Measurements from ENCODE around the gene TSEN15. TPM values are rescaled to one million over a fixed set of nuclear protein-coding genes. Genes with fewer than 3 reads are reported as not detected.

The TSEN15 gene
- total and polyA plus RNA-seq, 2 of the 13 experiments (the other 11 are each of a cell fraction or from before 2014, with no cell fraction given), result 25.6 to 35.8 TPM

- TF ChIP-seq, protein P1, sequence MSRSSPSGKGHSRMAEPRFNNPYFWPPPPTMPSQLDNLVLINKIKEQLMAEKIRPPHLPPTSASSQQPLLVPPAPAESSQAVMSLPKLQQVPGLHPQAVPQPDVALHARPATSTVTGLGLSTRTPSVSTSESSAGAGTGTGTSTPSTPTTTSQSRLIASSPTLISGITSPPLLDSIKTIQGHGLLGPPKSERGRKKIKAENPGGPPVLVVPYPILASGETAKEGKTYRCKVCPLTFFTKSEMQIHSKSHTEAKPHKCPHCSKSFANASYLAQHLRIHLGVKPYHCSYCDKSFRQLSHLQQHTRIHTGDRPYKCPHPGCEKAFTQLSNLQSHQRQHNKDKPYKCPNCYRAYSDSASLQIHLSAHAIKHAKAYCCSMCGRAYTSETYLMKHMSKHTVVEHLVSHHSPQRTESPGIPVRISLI (CRISPR knock-in tag; IDR thresholded peaks at IDR 0.05; ENCODE audit: borderline replicate concordance), result no peak
- no peak for TF ChIP-seq ZNF292 (CRISPR knock-in tag; IDR thresholded peaks at IDR 0.05; ENCODE audit: borderline replicate concordance, low read depth)
These were observed 46.6 kb upstream of the TSEN15 start (continued) for GRCh38 chr1:184004935-184005334.

- Histone ChIP-seq H3K27me3 (ENCODE audit: control insufficient read depth in 1 of 2, insufficient read depth in 2 of 2, low read length in 2 of 2) (peaks cover 1 to 4% of the 10 kb centered on the region in 2 experiments; a peak in 2 of 5 replicates), H3K4me1 (ENCODE audit: insufficient read depth, low read length) (peaks cover 21% of the 10 kb centered on the region), H3K27ac (ENCODE audit: extremely low read length, insufficient read depth, low read length) (no peak overlapping the region), H3K4me2 (ENCODE audit: low read depth, low read length) (no peak overlapping the region), H3K4me3 (replicated peaks in 1 of 3; ENCODE audit: insufficient read depth in 1 of 3, low read depth in 2 of 3, low read length in 3 of 3) (no peak overlapping the region), H3K9me3 (ENCODE audit: low read length) (no peaks in the 10 kb centered on the region), H3K79me2 (ENCODE audit: insufficient read depth, low read length) (no peaks in the 10 kb centered on the region), H3K9ac (ENCODE audit: insufficient read depth, low read depth, low read length) (no peak overlapping the region), H3K36me3 (replicated peaks in 1 of 2; ENCODE audit: control insufficient read depth in 1 of 2, insufficient read depth in 2 of 2, low read length in 2 of 2) (no peaks in the 10 kb centered on the region), H4K20me1 (ENCODE audit: insufficient read depth, low read length) (no peaks in the 10 kb centered on the region), H2AFZ (ENCODE audit: low read length) (no peak overlapping the region)
- in situ Hi-C loops (cut with HindIII; ENCODE audit: extremely low pct_ligation_motif_present, low pct_unique_long_range_greater_than_20kb), result no loop called here
- TF ChIP-seq IRF1 (CRISPR knock-in tag; IDR thresholded peaks at IDR 0.05; ENCODE audit: low read depth) (no peak), NR2F2 (IDR thresholded peaks at IDR 0.05; ENCODE audit: borderline replicate concordance, low read depth) (no peak), RCOR2 (CRISPR knock-in tag; IDR thresholded peaks at IDR 0.05) (no peak), ZNF674 (CRISPR knock-in tag; IDR thresholded peaks at IDR 0.05; ENCODE audit: low read depth) (no peak), ZNF83 (CRISPR knock-in tag; IDR thresholded peaks at IDR 0.05; ENCODE audit: borderline replicate concordance) (no peak)
- TF ChIP-seq, protein P2, sequence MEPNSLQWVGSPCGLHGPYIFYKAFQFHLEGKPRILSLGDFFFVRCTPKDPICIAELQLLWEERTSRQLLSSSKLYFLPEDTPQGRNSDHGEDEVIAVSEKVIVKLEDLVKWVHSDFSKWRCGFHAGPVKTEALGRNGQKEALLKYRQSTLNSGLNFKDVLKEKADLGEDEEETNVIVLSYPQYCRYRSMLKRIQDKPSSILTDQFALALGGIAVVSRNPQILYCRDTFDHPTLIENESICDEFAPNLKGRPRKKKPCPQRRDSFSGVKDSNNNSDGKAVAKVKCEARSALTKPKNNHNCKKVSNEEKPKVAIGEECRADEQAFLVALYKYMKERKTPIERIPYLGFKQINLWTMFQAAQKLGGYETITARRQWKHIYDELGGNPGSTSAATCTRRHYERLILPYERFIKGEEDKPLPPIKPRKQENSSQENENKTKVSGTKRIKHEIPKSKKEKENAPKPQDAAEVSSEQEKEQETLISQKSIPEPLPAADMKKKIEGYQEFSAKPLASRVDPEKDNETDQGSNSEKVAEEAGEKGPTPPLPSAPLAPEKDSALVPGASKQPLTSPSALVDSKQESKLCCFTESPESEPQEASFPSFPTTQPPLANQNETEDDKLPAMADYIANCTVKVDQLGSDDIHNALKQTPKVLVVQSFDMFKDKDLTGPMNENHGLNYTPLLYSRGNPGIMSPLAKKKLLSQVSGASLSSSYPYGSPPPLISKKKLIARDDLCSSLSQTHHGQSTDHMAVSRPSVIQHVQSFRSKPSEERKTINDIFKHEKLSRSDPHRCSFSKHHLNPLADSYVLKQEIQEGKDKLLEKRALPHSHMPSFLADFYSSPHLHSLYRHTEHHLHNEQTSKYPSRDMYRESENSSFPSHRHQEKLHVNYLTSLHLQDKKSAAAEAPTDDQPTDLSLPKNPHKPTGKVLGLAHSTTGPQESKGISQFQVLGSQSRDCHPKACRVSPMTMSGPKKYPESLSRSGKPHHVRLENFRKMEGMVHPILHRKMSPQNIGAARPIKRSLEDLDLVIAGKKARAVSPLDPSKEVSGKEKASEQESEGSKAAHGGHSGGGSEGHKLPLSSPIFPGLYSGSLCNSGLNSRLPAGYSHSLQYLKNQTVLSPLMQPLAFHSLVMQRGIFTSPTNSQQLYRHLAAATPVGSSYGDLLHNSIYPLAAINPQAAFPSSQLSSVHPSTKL (CRISPR knock-in tag; IDR thresholded peaks at IDR 0.05), result no peak
- CTCF ChIA-PET (ENCODE audit: low intra/inter-chr PET ratio, low total read pairs), result no interaction called here
- WGBS (ENCODE audit: low lambda C conversion rate), result 20% methylated on average over 4 of the region's 4 CpGs
- ATAC-seq (no peak), FAIRE-seq (no peak), DNase-seq (ENCODE audit: low spot score) (no peak)
- BruUV-seq (replicated peaks), result no TSS peak
- intact Hi-C loops (cut with micrococcal nuclease; ENCODE audit: unreplicated experiment), result no loop called here
- POLR2A ChIA-PET, result no interaction called here
These were observed 46.0 kb upstream of the TSEN15 start for GRCh38 chr1:184005506-184005905.

Data from HepG2 (cell line).